ENCODE results near the gene DEFB123.
"Not testable (repeated sequence)": the region's sequence is repeated elsewhere in the genome, so short reads cannot be mapped to it uniquely, and the experiment has no call there.

Gene DEFB123, protein sequence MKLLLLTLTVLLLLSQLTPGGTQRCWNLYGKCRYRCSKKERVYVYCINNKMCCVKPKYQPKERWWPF

DNA sequence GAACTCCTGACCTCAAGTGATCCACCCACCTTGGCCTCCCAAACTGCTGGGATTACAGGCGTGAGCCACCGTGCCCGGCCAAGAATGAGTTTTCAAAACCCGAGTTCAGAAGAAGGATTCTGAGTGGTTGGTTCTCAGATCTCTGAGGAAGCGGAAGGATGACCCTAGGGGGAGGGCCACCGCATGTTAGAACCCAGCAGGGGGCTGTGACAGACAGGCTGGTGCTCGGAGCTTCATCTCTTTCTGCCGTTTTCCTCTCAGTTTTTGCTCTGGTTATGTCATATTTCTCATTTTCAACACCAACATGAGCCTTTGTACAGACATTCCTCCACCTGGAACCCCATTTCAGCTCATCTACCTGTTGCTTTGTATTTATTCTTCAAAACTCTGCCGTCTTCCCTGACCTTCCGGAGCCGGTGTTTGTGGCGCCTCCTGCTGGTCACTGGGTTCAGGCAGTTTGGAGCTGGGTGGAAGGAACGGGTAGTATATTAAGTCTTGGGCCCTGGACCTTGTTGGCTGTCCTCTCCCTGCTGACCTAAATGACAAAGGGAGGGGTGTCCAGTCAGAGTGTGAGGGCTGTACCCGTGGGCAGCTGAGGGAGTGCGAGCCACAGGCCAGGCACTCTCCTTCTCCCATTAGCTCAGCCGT lies at the start of gene DEFB123:
Gene DEFB123 (plus strand): TSS at position 621 of the 648 bp plus-strand sequence. CDS start 67 bp downstream, outside the sequence.
- no peak for DNase-seq

DNA sequence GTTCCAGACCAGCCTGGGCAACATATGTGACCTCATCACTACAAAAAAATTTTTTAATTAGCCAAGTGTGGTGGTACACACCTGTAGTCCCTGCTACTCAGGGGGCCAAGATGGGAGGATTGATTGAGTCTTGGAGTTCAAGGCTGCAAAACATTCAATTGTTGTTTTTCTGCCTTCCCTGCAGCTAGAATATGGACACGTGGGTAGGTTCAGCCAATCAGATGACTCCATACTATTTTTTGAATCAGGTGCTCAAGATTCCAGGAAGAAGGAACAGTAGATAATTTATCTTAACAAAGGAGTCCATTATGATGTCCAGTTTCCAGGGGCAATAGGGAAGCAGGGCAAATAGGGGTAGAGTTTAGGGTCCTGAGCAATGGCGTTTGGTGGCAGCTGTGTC lies 47.6 kb upstream of the DEFB123 start:
- no peak for DNase-seq

DNA sequence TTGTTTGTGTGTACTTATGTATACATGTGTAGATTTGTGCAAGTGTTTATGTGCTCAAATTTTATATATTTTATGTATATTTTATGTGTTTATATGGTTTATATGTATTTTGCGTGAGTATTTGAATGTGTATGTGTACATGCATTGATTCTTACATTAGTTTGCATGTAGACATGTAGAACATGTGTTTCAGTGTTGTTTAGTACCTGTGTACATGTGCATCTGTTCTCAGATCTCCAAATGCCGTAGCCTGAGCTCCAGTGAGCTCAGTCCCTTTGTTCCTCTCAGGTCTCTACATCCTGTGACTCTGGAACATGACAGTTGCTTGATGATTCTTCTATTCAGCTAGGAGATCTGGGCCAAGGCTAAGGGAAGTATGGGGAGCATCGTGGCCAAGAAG lies 45.5 kb upstream of the DEFB123 start:
- DNase-seq = no peak

DNA sequence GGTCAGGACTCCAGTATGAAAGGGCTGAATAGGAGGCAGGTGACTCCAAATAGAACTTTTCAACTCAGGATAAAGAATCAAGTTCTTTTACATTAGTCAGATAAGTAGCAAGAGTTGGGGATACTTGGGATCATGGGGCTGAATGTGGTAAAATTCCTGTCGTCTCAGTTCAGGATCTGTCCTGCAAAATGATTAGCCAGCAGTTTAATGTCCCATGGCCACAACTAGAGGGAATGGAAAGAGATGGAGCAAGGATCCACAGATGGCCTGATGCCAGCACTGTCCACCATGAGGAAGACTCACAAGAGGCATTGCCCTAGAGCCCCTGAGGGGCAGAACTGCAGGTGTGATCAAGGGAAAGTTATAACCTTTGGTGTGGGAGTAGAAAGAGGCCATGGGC lies 36.5 kb upstream of the DEFB123 start:
- no peak for DNase-seq

DNA sequence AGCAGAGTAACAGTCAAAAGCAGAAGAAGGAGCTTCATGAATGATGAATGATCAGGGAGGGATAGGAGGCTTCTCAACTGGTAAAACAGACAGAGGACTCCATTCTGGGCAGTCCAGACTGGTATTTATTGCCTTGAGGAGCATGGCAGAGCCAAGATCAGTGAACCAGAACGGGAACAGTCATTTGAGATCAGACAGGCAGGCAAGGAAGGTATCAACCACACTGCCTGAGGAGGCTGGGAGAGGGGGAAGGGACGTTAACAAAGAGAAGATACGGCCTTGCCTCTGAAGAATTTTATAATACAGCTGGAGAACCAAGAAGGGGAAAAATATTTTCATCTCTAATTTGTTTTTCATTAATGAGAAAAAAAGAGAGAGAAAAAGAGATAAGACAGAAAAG lies 34.3 kb upstream of the DEFB123 start, which contains the start of gene DEFB121:
Gene DEFB121 (minus strand): TSS at position 101 of the 400 bp plus-strand sequence. CDS start 63 bp downstream, at position 38.
- DNase-seq = no peak

DNA sequence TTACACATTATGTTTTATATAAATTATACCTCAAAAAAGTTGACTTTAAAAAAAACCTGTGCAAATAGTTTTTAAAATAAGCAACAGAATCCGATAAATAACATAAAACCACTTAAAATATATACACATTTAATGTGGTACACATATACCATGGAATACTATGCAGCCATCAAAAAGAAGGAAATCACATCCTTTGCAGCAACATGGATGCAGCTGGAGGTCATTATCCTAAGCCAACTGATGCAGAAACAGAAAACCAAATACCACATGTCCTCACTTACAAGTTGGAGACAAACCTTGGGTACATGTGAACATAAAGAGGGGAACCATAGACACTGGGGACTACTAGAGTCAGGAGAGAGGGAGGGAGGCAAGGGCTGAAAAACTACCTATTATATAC lies 30.4 kb upstream of the DEFB123 start:
- DNase-seq = no peak

DNA sequence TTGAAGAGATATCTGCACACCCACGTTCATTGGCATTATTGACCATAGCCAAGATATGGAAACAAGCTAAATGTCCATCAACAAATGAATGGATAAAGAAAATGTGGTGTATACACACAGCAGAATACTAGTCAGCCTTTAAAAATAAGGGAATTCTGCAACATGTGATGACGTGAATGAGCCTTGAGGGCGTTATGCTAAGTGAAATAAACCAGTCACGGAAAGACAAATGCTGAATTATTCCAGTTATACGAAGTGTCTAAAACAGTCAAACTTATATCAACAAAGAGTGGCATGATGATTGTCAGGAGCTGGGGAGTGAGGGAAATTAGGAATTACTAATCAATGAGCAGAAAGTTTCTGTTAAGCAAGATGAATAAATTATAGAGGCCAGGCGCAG lies 26.1 kb upstream of the DEFB123 start:
- DNase-seq = no peak

DNA sequence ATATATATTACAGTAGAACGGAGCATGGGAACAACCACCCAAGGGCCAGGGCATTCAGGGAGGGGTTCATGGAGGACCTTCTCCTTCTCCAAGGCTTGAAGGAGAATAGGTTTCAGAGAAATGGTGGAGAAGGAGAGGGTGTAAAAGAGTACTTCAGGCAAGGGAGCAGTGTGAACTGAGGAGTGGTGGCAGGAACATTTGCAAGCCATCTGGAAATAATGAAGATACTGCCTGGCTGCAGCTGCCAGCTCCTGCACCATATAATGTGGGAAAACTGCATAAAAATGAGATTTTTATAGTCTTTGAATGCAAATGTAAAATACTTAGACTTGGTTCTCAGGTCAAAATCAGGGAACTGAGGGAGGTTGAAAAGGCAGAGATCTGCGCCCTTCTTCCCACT lies 24.8 kb upstream of the DEFB123 start:
- no peak for DNase-seq

DNA sequence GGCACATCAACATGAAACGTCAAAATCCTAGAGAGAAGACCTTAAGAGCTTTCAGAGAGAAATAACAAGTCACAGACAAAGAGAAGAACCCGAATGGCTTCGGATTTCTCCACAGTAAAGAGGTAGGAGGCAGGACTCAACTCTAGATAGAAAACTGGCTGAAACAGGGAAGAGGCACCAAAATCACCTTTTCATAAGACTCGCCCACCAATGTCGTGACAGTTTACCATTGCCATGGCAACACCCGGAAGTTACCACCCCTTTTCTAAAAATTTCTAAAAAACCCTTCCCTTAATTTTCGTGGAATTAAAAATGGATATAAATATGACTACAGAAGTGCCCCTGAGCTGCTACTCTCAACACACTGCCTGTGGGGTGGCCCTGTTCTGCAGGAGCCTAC lies 22.1 kb upstream of the DEFB123 start:
- no peak for DNase-seq

DNA sequence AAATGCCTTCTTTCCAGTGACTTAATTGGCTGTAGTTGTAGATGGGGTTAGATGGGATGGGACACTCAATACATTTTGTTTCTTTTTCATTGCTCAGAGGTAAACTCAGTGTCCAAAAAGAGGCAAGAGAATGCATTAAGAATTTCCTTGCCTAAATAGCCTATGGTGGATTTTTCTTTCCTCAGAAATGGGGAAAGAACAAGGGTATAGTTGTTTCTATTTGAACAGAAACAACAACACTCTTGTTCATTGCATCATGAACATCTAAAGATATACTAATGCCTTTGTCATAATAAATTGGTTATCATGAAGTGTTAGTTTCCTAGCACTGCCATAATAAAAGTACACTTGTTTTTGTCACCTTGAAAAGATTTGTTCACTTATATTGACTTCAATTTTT lies 14.6 kb upstream of the DEFB123 start:
- no peak for DNase-seq

DNA sequence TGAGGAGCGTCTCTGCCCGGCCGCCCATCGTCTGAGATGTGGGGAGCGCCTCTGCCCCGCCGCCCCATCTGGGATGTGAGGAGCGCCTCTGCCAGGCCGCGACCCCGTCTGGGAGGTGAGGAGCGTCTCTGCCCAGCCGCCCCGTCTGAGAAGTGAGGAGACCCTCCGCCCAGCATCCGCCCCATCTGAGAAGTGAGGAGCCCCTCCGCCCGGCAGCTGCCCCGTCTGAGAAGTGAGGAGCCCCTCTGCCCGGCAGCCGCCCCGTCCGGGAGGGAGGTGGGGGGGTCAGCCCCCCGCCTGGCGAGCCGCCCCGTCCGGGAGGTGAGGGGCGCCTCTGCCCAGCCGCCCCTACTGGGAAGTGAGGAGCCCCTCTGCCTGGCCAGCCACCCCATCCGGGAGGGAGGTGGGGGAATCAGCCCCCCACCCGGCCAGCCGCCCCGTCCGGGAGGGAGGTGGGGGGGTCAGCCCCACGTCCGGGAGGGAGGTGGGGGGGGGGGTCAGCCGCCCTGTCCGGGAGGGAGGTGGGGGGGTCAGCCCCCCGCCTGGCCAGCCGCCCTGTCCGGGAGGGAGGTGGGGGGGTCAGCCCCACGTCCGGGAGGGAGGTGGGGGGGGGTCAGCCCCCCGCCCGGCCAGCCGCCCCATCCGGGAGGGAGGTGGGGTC lies 13.4 kb upstream of the DEFB123 start:
- not testable (repeated sequence) for DNase-seq

DNA sequence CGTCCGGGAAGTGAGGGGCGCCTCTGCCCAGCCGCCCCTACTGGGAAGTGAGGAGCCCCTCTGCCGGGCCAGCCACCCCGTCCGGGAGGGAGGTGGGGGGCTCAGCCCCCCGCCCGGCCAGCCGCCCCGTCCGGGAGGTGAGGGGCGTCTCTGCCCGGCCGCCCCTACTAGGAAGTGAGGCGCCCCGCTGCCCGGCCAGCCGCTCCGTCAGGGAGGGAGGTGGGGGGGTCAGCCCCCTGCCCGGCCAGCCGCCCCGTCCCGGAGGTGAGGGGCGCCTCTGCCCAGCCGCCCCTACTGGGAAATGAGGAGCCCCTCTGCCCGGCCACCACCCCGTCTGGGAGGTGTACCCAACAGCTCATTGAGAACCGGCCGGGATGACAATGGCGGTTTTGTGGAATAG lies 12.9 kb upstream of the DEFB123 start:
- DNase-seq = not testable (repeated sequence)

DNA sequence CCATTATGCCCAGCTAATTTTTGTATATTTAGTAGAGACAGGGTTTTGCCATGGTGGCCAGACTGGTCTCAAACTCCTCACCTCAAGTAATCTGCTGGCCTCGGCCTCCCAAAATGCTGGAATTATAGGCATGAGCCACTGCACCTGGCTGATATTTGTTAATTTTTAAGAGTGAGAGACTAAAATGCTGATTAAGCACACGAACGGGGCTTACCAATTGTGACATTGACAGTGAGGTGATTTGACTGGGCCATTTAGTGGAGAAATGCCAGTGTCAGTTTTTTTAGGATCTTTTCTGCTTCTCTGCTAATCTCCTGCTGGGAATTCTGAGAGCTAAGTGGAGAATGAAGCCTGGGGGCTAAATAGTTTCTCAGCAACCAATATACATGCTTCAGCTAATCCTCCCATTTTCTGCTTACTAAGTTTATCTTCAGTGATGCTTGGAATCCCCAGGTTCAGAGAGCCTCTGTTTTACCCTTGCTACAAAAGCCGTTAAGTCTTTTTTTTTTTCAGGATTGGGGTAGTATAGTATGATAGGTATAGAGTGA lies 9.8 kb upstream of the DEFB123 start:
- no peak for DNase-seq

DNA sequence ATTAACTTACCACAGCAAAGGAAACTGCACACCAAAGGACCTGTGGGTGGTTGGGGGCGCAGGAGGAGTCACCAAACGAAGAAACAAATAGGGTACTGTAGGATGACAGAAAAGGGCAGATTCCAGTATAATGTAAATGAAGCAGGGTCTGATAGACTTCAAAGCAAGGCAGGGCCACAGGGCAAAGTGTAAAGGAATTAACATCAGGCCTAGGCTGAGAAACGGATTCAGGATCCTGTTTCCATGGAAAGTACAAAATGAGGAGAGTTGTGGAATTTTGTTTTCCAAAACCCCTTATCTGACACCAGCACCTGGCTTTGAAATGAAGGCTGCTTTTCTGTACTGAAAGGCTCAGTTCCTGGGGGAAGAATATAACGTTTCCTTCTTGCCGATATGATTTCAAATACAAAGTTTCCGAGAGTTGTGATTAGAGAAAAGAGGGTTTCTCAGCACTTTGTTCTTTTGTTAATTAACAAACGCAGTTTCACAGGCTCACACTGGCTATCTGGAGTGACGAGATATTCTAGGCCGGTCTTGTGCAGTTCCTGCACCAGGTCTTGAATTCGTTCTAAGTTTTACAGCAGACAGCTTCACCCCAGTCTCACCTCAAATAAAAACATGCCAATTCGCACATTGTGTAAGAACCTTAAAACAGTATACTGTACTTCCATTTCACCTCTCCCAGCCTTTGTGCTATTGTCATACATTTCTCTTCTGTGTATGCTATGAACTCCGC lies 5.8 kb downstream of the DEFB123 start:
- no peak for DNase-seq

DNA sequence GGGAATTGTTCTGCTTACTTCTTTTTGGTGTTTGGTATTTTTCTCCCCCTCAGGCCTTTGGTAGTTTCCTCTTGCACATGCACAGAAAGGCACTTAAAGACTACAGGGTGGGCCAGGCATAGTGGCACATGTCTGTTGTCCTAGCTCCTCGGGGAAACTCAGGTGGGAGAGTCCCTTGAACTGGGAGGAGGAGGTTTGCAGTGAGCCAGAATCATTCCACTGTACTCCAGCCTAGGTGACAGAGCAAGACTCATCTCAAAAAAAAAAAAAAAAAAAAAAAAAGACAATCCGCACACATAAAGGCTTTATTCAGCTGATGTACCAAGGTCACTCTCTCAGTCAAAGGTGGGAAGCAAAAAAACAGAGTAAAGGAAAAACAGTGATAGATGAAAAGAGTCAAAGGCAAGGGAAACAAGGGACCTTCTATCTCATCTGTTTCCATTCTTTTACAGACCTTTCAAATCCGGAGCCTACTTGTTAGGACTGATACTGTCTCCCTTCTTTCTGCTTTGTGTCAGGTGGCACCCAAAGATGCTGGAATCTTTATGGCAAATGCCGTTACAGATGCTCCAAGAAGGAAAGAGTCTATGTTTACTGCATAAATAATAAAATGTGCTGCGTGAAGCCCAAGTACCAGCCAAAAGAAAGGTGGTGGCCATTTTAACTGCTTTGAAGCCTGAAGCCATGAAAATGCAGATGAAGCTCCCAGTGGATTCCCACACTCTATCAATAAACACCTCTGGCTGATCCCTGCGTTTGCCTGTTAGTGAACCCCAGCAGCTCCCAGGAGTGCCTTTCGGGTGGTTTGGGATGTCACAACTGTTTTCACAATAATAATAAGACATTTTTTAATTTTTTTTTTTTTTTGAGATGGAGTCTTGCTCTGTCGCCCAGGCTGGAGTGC lies 9.3 kb downstream of the DEFB123 start:
- no peak for DNase-seq

DNA sequence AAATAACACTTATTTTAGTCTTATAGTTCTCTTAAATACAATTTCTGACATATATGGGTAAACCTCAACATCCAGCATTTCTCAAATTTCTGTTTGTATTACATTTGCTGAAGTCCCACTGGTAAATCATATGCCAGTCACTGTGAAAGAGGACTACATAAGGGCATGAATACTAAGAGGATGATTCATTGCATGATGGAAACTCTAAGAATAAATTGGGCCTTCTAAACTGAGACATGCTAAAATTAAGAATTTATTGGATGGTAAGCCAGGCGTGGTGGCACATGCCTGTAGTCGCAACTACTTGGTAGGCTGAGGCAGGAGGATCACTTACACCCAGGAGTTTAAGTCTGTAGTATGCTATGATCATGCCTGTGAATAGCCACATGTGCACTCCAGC lies 12.1 kb downstream of the DEFB123 start:
- no peak for DNase-seq

DNA sequence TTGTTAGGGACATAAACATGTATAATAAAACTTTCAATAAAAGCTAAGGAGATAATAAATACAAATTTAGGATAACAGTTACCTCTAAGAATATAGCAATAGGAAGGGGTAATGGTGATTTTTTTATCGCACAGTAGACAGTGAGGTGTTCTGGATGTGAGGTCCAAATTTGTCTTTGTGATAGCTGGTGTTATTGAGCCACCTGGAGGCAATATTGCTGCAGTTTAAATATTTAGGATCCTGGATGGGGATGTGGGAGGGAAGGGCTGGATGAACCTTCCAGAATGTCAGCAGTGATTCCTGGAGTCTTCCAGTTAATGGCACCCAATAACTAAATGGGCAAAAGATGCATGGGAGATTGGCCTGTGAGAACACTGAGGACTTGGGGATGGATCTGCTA lies 13.9 kb downstream of the DEFB123 start:
- DNase-seq = no peak

DNA sequence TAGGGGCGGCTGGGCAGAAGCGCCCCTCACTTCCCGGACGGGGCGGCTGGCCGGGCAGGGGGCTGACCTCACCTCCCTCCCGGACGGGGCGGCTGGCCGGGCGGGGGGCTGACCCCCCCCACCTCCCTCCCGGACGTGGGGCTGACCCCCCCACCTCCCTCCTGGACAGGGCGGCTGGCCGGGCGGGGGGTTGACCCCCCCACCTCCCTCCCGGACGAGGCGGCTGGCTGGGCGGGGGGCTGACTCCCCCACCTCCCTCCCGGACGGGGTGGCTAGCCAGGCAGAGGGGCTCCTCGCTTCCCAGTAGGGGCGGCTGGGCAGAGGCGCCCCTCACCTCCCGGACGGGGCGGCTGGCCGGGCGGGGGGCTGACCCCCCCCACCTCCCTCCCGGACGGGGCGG lies 30.5 kb downstream of the DEFB123 start:
- DNase-seq = not testable (repeated sequence)

DNA sequence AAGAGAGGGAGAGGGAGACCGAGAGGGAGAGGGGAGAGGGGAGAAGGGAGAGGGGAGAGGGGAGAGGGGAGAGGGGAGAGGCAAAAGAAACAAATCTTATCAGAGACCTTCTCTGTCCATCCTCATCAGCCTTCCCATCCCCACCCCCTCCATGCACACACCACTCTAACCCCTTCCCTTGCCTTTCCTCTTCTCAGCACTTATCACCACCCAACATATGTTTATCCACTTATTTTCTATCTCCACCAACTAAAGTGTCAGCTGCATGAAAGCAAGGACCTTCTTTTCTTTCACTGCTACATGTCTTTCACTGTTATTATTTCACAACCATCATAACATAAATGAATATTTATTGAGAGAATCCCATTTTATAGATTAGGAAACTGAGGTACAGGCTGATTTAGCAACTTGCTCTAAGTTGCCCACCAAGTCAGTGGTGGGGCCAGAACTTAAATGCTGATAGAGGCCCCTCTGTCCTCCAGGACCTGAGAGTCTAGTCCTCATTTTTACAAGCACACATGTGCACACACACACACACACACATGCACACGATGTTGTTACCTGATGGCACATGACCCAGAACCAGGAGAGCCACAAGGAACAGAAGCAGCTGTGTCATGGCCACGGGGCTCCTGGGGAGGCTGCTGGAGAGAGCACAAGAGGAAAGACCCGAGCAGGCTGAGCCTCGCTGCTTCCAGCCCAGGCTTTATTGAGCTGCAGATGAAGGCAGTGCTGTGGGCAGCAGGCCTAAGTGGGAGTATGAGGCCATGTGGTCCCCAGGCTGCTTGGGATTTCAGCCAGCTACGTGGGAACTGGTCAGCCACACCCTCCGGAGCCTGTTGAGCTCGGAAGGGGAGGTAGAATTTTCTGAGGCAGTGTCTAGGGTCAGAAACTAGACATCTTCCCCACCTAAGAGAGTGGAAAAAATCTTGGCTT lies 32.2 kb downstream of the DEFB123 start:
- no peak for DNase-seq

DNA sequence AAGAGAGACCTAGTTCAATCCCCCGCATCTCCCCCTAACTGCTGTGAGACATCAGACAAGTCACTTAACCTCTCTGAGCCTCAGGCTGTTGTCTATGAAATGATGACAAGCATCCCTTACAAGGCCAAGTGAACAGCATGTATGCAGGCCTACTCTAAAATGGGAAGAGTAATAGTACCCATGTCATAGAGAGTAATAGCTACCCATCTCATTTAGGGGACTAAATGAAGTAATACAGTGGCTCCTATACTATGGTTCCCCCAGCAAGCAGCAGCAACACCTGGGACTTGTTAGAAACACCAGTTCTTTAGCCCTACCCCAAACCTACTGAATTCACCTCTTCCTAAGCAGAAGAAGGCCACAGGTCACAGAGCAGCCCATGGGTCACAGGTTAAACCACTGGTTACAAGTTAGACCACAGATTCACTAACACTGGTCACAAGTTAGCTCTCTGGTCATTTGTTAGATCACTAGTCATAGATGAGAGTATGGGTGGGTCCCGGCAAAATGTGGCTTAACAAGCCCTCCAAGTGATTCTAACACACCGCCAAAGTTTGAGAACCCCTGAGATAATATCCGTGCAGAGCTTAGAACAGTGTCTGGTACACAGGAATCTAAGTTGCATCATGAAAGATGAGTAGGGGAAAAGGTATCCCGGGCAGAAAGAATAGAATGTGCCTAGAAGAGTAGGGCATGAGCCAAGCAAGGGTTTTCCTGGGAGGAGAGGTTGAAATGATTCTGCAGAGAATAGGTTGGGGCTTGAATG lies 33.1 kb downstream of the DEFB123 start:
- DNase-seq = no peak

DNA sequence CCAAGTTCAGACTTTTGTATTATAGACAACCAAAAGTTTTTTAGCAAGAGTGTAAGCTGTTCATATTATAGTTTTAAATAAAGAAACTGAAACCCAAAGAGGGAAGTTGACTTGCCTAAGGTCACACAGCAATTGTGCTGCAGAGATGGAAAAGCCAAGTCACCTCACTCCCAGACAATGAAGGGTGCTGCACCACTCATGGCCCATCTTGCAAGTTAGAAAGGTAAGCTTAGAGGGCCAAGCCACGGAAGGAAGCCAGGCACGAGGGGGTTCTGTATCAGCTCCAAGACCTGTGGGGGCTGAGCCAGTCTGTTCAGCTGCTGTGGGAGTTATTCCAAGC lies 33.6 kb downstream of the DEFB123 start:
- DNase-seq = no peak

Data from NCI-H1092 treated with DMSO at 0.1 percent for 48 hours (cell line).